Sigmoid colon (tissue), 7 donors: Measurements from ENCODE around the gene TTLL6. TPM values are rescaled to one million over a fixed set of nuclear protein-coding genes. Genes with fewer than 3 reads are reported as not detected.

ENCODE experiments used
- DNase-seq: peaks from one replicate; pipeline ENCODE4 v3.0.0-alpha.2; 2019
- H3K27ac ChIP-seq, 4 donors: fragments of 200-600 bp; sonication (generic); one replicate each; pipeline ENCODE4 v1.5.1; 2016 to 2019; ENCODE audit warnings: mild to moderate bottlenecking in 1 of 4
- H3K27me3 ChIP-seq, 3 donors: fragments of 200-600 bp; sonication (generic); one replicate each; pipeline ENCODE4 v1.5.1; 2019; ENCODE audit warnings: mild to moderate bottlenecking in 1 of 3
- H3K36me3 ChIP-seq, 4 donors: fragments of 200-600 bp; sonication (generic); one replicate each; pipeline ENCODE4 v1.5.1; 2016 to 2019
- H3K4me1 ChIP-seq, 4 donors: fragments of 200-600 bp; sonication (generic); one replicate each; pipeline ENCODE4 v1.5.1; 2017 to 2019
- H3K4me3 ChIP-seq, 4 donors: fragments of 200-600 bp; sonication (generic); one replicate each; pipeline ENCODE4 v1.5.1; 2017 to 2019; ENCODE audit warnings: mild to moderate bottlenecking in 2 of 4, moderate library complexity in 1 of 4
- H3K9me3 ChIP-seq, 4 donors: fragments of 200-600 bp in 3 of 4; sonication (generic) in 3 of 4; one replicate each; pipeline versions ENCODE4 v1.5.1 to v1.6.1; 2013 to 2019
- CTCF ChIP-seq, 4 experiments: fragments of 450-650 bp in 3 of 4; fragments of 200-600 bp in 1 of 4; IDR thresholded peaks; one replicate each; pipeline ENCODE4 v1.5.1; 2016 to 2019; ENCODE audit warnings: antibody characterized with exemption in 4 of 4, mild to moderate bottlenecking in 3 of 4, moderate library complexity in 2 of 4
- EP300 ChIP-seq, 4 donors: sonication (generic); formaldehyde crosslinking; IDR thresholded peaks; one replicate each; pipeline ENCODE4 v1.6.1; 2017; ENCODE audit warnings: antibody characterized with exemption in 4 of 4
- POLR2A ChIP-seq, 2 donors: fragments of 450-650 bp; IDR thresholded peaks; one replicate each; pipeline ENCODE4 v1.6.1; 2016; ENCODE audit warnings: antibody characterized with exemption in 2 of 2, mild to moderate bottlenecking in 2 of 2, moderate library complexity in 2 of 2
- POLR2AphosphoS5 ChIP-seq, 4 donors: sonication (generic); formaldehyde crosslinking; IDR thresholded peaks; one replicate each; pipeline ENCODE4 v1.6.1; 2017; ENCODE audit warnings: antibody characterized with exemption in 4 of 4
- WGBS, 2 donors: extraction: QIAGEN DNeasy Blood & Tissue Kit; methylation state at CpG; one replicate each; pipeline ENCODE4 v1.1.7; 2013; 5-methylcytosine and 5-hydroxymethylcytosine counted together
- intact Hi-C: fragments of 100-400 bp; cut with DNase I; formaldehyde crosslinking; loops from one replicate; pipeline ENCODE4 v1.15.1; 2023
- polyA plus RNA-seq, 3 donors: library from polyadenylated mRNA; stranded (reverse); fragments of 200-250 nt; gene quantifications; one replicate each; pipeline ENCODE4 v1.2.3, GENCODE V29; 2013
- total RNA-seq, 4 donors: library from RNA; depleted of rRNA; stranded (reverse); fragments of >200 nt; gene quantifications; one replicate each; pipeline ENCODE4 v1.1.0, GENCODE V29; 2016
- donor health status: healthy with polysubstance abuse.
- donor health status: Bipolar disorder and iron deficiency.
- donor health status: healthy.

Gene TTLL6
- total and polyA plus RNA-seq, 7 donors: under 0.01 to 10.5 (median 3.5) TPM; not detected in 2

GRCh38 chr17:48725004-48725287 lies 92.1 kb downstream of the TTLL6 start:
- TF ChIP-seq POLR2AphosphoS5 (IDR thresholded peaks at IDR 0.05): no peak
- TF ChIP-seq EP300 (IDR thresholded peaks at IDR 0.05): no peak
- TF ChIP-seq CTCF (IDR thresholded peaks at IDR 0.05): no peak
- no peak for TF ChIP-seq POLR2A (IDR thresholded peaks at IDR 0.05)
- Histone ChIP-seq H3K27ac (no peak overlapping the region), H3K36me3 (no peaks in the 10 kb centered on the region), H3K9me3 (no peaks in the 10 kb centered on the region), H3K27me3 (peaks cover 74 to 100% (median 100%) of the 10 kb centered on the region in 3 donors), H3K4me1 (peaks cover 0 to 48% (median 42%) of the 10 kb centered on the region in 4 donors), H3K4me3 (no peak overlapping the region)
- intact Hi-C loops: loop anchor here (2.0 to 5.0 kb wide), 4 partner anchors 54 to 267 kb away; no protein-coding TSS in a partner anchor
- DNase-seq: peak; percentile 41
- WGBS, 2 donors: 13 to 46% methylated on average over 16 of the region's 16 CpGs

GRCh38 chr17:48724251-48725003 lies 92.6 kb downstream of the TTLL6 start:
- intact Hi-C loops: loop anchor here (1.0 to 5.0 kb wide), 5 partner anchors 54 to 268 kb away; no protein-coding TSS in a partner anchor
- H3K4me1 ChIP-seq: peaks cover 0 to 51% (median 45%) of the 10 kb centered on the region in 4 donors

GRCh38 chr17:48723423-48724250 lies 93.4 kb downstream of the TTLL6 start:
- Histone ChIP-seq H3K9me3 (no peaks in the 10 kb centered on the region), H3K27ac (peak overlapping the region in 1 of 4 donors; percentile 17), H3K4me3 (peak overlapping the region in 2 of 4 donors; percentile 3 to 4), H3K36me3 (no peaks in the 10 kb centered on the region), H3K4me1 (peaks cover 0 to 51% (median 45%) of the 10 kb centered on the region in 4 donors), H3K27me3 (peaks cover 74 to 100% (median 100%) of the 10 kb centered on the region in 3 donors)
- intact Hi-C loops: loop anchor here (1.0 to 2.0 kb wide), 3 partner anchors 53 to 155 kb away; no protein-coding TSS in a partner anchor
- DNase-seq: peak; percentile 53
- no peak for TF ChIP-seq POLR2AphosphoS5 (IDR thresholded peaks at IDR 0.05)
- TF ChIP-seq EP300 (IDR thresholded peaks at IDR 0.05): no peak
- TF ChIP-seq POLR2A (IDR thresholded peaks at IDR 0.05): no peak
- no peak for TF ChIP-seq CTCF (IDR thresholded peaks at IDR 0.05)
- 6% methylated on average over 42 of the region's 42 CpGs for WGBS, 2 donors

More at GRCh38 chr17:48724251-48725003, 92.6 kb downstream of the TTLL6 start:
- H3K27ac ChIP-seq: no peak overlapping the region
- peak; percentile 91 for DNase-seq
- WGBS, 2 donors: 7 to 13% methylated on average over 32 of the region's 32 CpGs
- peak; percentile 31 to 79 (median 69) for TF ChIP-seq CTCF (IDR thresholded peaks at IDR 0.05)
- TF ChIP-seq EP300 (IDR thresholded peaks at IDR 0.05): no peak
- TF ChIP-seq POLR2A (IDR thresholded peaks at IDR 0.05): no peak
- TF ChIP-seq POLR2AphosphoS5 (IDR thresholded peaks at IDR 0.05): no peak
- H3K4me3 ChIP-seq: peak overlapping the region in 1 of 4 donors; percentile 11
- H3K9me3 ChIP-seq: no peaks in the 10 kb centered on the region
- H3K27me3 ChIP-seq: peaks cover 74 to 100% (median 100%) of the 10 kb centered on the region in 3 donors
- no peaks in the 10 kb centered on the region for H3K36me3 ChIP-seq

GRCh38 chr17:48722915-48723422 lies 94.1 kb downstream of the TTLL6 start, which contains the start of gene PRAC2:
PRAC2 (plus strand) TSS chr17:48723185; CDS start chr17:48724411, 1,226 bp downstream.
- peak within 1 kb of the TSS in 2 of 4 donors; percentile 4 to 8 for H3K4me3 ChIP-seq
- no peaks in the 10 kb centered on the region for H3K9me3 ChIP-seq
- peak; percentile 54 for DNase-seq
- peaks cover 72 to 100% (median 100%) of the 10 kb centered on the region in 3 donors for H3K27me3 ChIP-seq
- intact Hi-C loops: no loop called here
- no peaks in the 10 kb centered on the region for H3K36me3 ChIP-seq
- peaks cover 0 to 49% (median 44%) of the 10 kb centered on the region in 4 donors for H3K4me1 ChIP-seq
- WGBS, 2 donors: 4 to 16% methylated on average over 21 of the region's 21 CpGs
- H3K27ac ChIP-seq: peak within 1 kb of the TSS in 2 of 4 donors; percentile 15 to 17
- TF ChIP-seq POLR2AphosphoS5 (IDR thresholded peaks at IDR 0.05) (no peak), CTCF (IDR thresholded peaks at IDR 0.05) (no peak), EP300 (IDR thresholded peaks at IDR 0.05) (no peak), POLR2A (IDR thresholded peaks at IDR 0.05) (no peak)
